GM23248 (cell line): ENCODE data around the gene MTHFR. TPM values are rescaled to one million over a fixed set of nuclear protein-coding genes. Genes with fewer than 3 reads are reported as not detected.

Experiments used
- DNase-seq: peaks from one replicate; pipeline ENCODE4 v3.0.0-alpha.2; 2015
- H2AFZ ChIP-seq: fragments of 200-600 bp; sonication (generic); 2 replicates; pipeline ENCODE4 v1.6.1; 2016; ENCODE audit warnings: antibody characterized with exemption
- H3F3A ChIP-seq: fragments of 200-600 bp; sonication (generic); 2 replicates; pipeline ENCODE4 v1.6.1; 2016; ENCODE audit warnings: mild to moderate bottlenecking, antibody characterized with exemption, mixed run types; ENCODE audit not compliant: insufficient read depth
- H3K27ac ChIP-seq: fragments of 200-600 bp; sonication (generic); 2 replicates; pipeline ENCODE4 v1.5.1; 2016; ENCODE audit warnings: mild to moderate bottlenecking
- H3K27me3 ChIP-seq: fragments of 200-600 bp; sonication (generic); replicated peaks from 2 replicates; pipeline ENCODE4 v1.6.1; 2016; ENCODE audit warnings: mild to moderate bottlenecking; ENCODE audit not compliant: insufficient read depth
- H3K36me3 ChIP-seq: fragments of 200-600 bp; sonication (generic); 2 replicates; pipeline ENCODE4 v1.6.1; 2016; ENCODE audit warnings: low read depth, mild to moderate bottlenecking
- H3K4me1 ChIP-seq: fragments of 200-600 bp; sonication (generic); 2 replicates; pipeline ENCODE4 v1.6.1; 2016; ENCODE audit warnings: mild to moderate bottlenecking; ENCODE audit not compliant: insufficient read depth
- H3K4me2 ChIP-seq: fragments of 200-600 bp; sonication (generic); one replicate; pipeline ENCODE4 v1.6.1; 2016; ENCODE audit warnings: mild to moderate bottlenecking; ENCODE audit not compliant: unreplicated experiment
- H3K4me3 ChIP-seq: fragments of 200-600 bp; sonication (generic); 2 replicates; pipeline ENCODE4 v1.5.1; 2016; ENCODE audit warnings: mild to moderate bottlenecking
- H3K79me2 ChIP-seq: fragments of 200-600 bp; sonication (generic); 2 replicates; pipeline ENCODE4 v1.6.1; 2016; ENCODE audit warnings: mild to moderate bottlenecking; ENCODE audit not compliant: insufficient read depth
- H3K9ac ChIP-seq: fragments of 200-600 bp; sonication (generic); 2 replicates; pipeline ENCODE4 v1.6.1; 2016; ENCODE audit warnings: mild to moderate bottlenecking
- H3K9me2 ChIP-seq: fragments of 200-600 bp; sonication (generic); 2 replicates; pipeline ENCODE4 v1.6.1; 2016; ENCODE audit warnings: mixed run types, mild to moderate bottlenecking, moderate library complexity; ENCODE audit not compliant: insufficient read depth
- H3K9me3 ChIP-seq: fragments of 200-600 bp; sonication (generic); one replicate; pipeline ENCODE4 v1.6.1; 2017; ENCODE audit warnings: low read depth
- H4K20me1 ChIP-seq: fragments of 200-600 bp; sonication (generic); 2 replicates; pipeline ENCODE4 v1.6.0; 2016; ENCODE audit not compliant: insufficient read depth
- EZH2 ChIP-seq: fragments of 200-600 bp; sonication (generic); IDR thresholded peaks from 2 replicates; pipeline ENCODE4 v1.6.1; 2018; ENCODE audit warnings: antibody characterized with exemption, mild to moderate bottlenecking; ENCODE audit not compliant: insufficient read depth, poor library complexity, severe bottlenecking
- EZH2phosphoT487 ChIP-seq: fragments of 200-600 bp; sonication (generic); IDR thresholded peaks from 2 replicates; pipeline ENCODE4 v1.6.1; 2018; ENCODE audit warnings: antibody characterized with exemption, moderate library complexity, mild to moderate bottlenecking, low read depth; ENCODE audit not compliant: insufficient read depth
- WGBS, 2 experiments: methylation state at CpG; one replicate each; pipeline ENCODE4 v1.1.6; 2015 to 2017; ENCODE audit warnings: low lambda C conversion rate in 2 of 2, low coverage in 1 of 2; ENCODE audit errors: missing lambda C conversion rate in 2 of 2; 5-methylcytosine and 5-hydroxymethylcytosine counted together
- in situ Hi-C: fragments of 300-500 bp; cut with MboI; formaldehyde crosslinking; loops from 2 replicates; pipeline ENCODE4 v1.15.0; 2020
- polyA plus RNA-seq: library from polyadenylated mRNA; unstranded; fragments of >200 nt; fragmentation: Nextera tagmentation; extraction: Ambion mirVana; gene quantifications from 2 replicates; pipeline ENCODE4 v1.2.1, GENCODE V29; 2016
- total RNA-seq: library from RNA; depleted of rRNA; stranded (reverse); fragments of >200 nt; shearing (Covaris generic); gene quantifications from 2 replicates; pipeline ENCODE4 v1.2.3, GENCODE V29; 2014

The MTHFR gene
- total and polyA plus RNA-seq, 2 experiments from 2014 or later, result 5.1 to 16.1 TPM

DNA sequence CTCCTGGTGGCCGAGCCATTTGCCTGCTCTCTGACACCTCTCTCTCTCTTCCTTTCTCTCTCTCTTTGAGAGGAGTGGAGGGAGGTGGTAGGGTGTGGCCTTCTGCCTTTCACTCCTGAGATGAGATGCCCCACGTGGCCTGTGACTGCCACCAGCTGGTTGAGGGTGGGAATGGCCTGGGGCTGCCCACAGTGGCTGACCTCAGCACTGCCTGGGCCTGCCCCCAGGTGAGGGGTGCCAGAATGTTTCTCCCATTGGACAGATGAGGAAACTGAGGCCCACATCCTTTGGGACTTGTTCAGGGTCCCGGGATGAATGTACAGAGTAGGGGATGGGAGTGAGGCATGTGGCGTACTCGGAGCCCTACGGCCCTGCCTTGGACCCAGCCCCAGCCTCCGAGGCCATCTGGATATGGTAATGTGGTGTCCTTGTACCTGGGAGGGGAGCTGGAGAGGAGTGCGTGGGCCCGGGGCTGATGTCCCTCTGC is 56.5 kb downstream of the MTHFR start:
- Histone ChIP-seq H4K20me1 (no peaks in the 10 kb centered on the region), H3K4me1 (no peaks in the 10 kb centered on the region), H3K4me3 (no peak overlapping the region), H3K9me2 (no peaks in the 10 kb centered on the region), H3K9me3 (no peaks in the 10 kb centered on the region), H3K4me2 (no peak overlapping the region), H3F3A (no peaks in the 10 kb centered on the region), H3K79me2 (no peaks in the 10 kb centered on the region), H3K27ac (no peak overlapping the region), H3K27me3 (no peaks in the 10 kb centered on the region), H3K9ac (no peak overlapping the region), H3K36me3 (no peaks in the 10 kb centered on the region; the same call in 1 of the 2 replicates), H2AFZ (no peak overlapping the region)
- DNase-seq, result peak; percentile 47
- in situ Hi-C loops, result no loop called here
- WGBS, 2 experiments, result 79 to 83% methylated on average over 9 of the region's 9 CpGs
- TF ChIP-seq EZH2, result no peak
- TF ChIP-seq EZH2phosphoT487, result no peak

DNA sequence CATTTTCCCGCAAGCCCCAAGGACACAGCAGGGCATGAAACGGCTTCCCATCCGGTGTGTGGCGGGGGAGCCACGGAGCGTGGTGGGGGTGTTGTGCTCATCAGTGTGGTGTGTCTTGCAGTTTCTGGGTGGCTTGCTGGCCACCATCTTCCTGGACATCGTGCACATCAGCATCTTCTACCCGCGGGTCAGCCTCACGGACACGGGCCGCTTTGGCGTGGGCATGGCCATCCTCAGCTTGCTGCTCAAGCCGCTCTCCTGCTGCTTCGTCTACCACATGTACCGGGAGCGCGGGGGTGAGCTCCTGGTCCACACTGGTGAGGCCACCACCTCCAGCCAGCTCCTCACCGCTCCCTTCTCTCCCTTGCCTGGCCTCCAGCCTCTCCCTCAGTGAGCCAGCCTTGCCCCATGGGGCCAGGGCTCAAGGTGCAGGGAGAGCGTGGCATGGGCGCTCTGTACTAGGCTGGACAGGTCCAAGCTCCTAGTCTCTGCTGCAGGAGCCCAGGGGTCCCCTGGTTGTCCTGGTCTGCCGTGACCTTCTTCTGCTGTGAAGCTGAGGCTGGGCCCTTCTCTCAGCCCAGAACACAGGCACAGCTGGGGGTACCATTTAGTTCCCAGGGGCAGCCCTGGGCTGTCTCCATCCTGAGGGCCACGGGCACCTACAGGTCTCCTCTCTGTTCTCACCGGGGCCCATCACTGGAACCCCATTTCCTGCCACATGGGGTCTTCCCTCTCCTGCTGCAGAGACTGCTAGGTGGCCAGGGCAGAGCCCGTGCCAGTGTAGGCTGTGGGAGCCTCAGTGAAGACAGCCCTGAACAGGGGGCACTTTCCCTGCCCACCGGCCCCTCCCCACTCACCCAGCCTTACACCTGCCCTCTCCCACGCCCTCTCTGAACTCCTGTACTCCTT is 57.2 kb downstream of the MTHFR start:
- 92 to 95% methylated on average over 23 to 27 of the region's 27 CpGs for WGBS, 2 experiments
- in situ Hi-C loops, result no loop called here

DNA sequence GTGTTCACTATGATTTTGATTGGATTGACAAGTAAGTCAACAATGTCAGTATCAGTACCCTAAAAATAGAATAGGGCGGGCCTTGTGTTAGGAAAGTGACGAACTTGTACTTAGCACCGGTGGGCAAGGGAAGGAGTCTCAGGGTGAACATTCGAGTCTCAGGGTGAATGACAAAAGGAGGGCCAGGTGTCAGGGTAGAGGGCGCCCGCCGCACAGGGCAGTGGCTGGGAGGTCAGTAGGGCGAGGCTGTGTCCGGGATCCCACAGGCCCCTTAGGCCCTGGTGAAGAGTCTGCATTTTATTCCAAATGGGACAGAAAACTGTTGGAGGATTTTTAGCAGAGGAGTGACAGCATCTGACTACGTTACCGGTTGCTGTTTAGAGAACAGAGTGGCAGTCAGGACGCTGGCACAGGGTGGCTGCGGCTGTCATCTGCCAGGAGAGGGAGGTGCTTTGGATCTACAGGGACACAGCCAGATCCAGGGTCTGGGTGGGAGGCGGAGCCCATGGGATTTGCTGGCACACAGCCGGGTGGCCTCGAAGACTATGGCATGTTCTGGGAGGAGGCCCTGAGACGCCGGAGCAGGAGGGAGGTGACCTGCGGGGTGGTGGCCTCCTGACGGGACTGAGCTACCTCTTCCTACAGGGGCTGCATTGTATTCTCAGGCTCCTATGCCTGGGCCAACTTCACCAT is 58.8 kb downstream of the MTHFR start:
- TF ChIP-seq EZH2 (no peak), EZH2phosphoT487 (no peak)
- H3K36me3 ChIP-seq, result no peaks in the 10 kb centered on the region; the same call in 1 of the 2 replicates
- H2AFZ ChIP-seq, result no peak overlapping the region
- no peaks in the 10 kb centered on the region for H3K9me3 ChIP-seq
- DNase-seq, result no peak
- no peaks in the 10 kb centered on the region for H3K27me3 ChIP-seq
- no peak overlapping the region for H3K9ac ChIP-seq
- in situ Hi-C loops, result no loop called here
- no peak overlapping the region for H3K27ac ChIP-seq
- H3K9me2 ChIP-seq, result no peaks in the 10 kb centered on the region
- 0 out of 2 replicates have a peak, but pooled peaks cover 6% of the 10 kb centered on the region for H3K79me2 ChIP-seq
- H3K4me3 ChIP-seq, result no peak overlapping the region
- H3F3A ChIP-seq, result no peaks in the 10 kb centered on the region
- H4K20me1 ChIP-seq, result no peaks in the 10 kb centered on the region
- 72 to 77% methylated on average over 18 to 20 of the region's 20 CpGs for WGBS, 2 experiments
- no peaks in the 10 kb centered on the region for H3K4me1 ChIP-seq
- no peak overlapping the region for H3K4me2 ChIP-seq

More for the DNA sequence above, 57.2 kb downstream of the MTHFR start:
- Histone ChIP-seq H2AFZ (no peak overlapping the region), H3K4me1 (no peaks in the 10 kb centered on the region), H3K9ac (no peak overlapping the region), H3K36me3 (no peaks in the 10 kb centered on the region; the same call in 1 of the 2 replicates), H3K4me2 (no peak overlapping the region), H3K27ac (no peak overlapping the region), H3K4me3 (no peak overlapping the region), H4K20me1 (no peaks in the 10 kb centered on the region), H3K9me2 (no peaks in the 10 kb centered on the region), H3K79me2 (no peaks in the 10 kb centered on the region), H3K9me3 (no peaks in the 10 kb centered on the region), H3F3A (no peaks in the 10 kb centered on the region), H3K27me3 (no peaks in the 10 kb centered on the region)
- no peak for TF ChIP-seq EZH2
- no peak for TF ChIP-seq EZH2phosphoT487
- DNase-seq, result no peak

DNA sequence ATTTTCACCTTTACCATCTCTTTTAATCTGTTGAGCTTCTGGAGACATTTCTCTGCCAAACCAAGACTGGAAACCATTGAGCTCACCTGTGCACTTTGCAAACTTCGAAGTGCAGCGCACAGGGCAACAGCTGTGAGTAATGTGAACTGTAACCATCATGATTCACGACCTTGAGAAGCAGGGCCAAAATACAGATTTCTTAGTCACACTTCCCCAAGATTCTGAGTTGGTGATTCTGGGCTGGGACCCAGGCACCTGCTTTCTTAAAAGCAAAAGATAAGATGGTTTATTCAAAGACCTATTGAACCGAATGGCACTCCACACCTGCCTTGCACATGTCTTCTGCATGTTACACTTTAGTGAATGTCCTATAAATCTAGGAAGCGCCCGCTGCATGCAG is 59.7 kb downstream of the MTHFR start:
- no peak for TF ChIP-seq EZH2phosphoT487
- in situ Hi-C loops, result no loop called here
- Histone ChIP-seq H3K4me2 (no peak overlapping the region), H3K27me3 (no peaks in the 10 kb centered on the region), H3K79me2 (0 out of 2 replicates have a peak, but pooled peaks cover 12% of the 10 kb centered on the region), H4K20me1 (no peaks in the 10 kb centered on the region), H3K9me3 (no peaks in the 10 kb centered on the region), H3K27ac (no peak overlapping the region), H3K4me1 (no peaks in the 10 kb centered on the region), H3K9me2 (no peaks in the 10 kb centered on the region), H3K36me3 (no peaks in the 10 kb centered on the region; the same call in 1 of the 2 replicates), H3K4me3 (no peak overlapping the region), H3K9ac (no peak overlapping the region), H3F3A (no peaks in the 10 kb centered on the region), H2AFZ (no peak overlapping the region)
- DNase-seq, result peak; percentile 58
- 61 to 66% methylated on average over 6 of the region's 6 CpGs for WGBS, 2 experiments
